Stimulated activated CD4-positive, alpha-beta T cell treated with anti-CD3 and anti-CD28 coated beads, Interleukin-2, amount 100 ng/mL, for 24 hours (primary cell): ENCODE results near the gene RETREG3.

Source experiments
- DNase-seq, 2 donors: peaks; one replicate each; pipeline ENCODE4 v3.0.0-alpha.2; 2020

RETREG3 gene

DNA sequence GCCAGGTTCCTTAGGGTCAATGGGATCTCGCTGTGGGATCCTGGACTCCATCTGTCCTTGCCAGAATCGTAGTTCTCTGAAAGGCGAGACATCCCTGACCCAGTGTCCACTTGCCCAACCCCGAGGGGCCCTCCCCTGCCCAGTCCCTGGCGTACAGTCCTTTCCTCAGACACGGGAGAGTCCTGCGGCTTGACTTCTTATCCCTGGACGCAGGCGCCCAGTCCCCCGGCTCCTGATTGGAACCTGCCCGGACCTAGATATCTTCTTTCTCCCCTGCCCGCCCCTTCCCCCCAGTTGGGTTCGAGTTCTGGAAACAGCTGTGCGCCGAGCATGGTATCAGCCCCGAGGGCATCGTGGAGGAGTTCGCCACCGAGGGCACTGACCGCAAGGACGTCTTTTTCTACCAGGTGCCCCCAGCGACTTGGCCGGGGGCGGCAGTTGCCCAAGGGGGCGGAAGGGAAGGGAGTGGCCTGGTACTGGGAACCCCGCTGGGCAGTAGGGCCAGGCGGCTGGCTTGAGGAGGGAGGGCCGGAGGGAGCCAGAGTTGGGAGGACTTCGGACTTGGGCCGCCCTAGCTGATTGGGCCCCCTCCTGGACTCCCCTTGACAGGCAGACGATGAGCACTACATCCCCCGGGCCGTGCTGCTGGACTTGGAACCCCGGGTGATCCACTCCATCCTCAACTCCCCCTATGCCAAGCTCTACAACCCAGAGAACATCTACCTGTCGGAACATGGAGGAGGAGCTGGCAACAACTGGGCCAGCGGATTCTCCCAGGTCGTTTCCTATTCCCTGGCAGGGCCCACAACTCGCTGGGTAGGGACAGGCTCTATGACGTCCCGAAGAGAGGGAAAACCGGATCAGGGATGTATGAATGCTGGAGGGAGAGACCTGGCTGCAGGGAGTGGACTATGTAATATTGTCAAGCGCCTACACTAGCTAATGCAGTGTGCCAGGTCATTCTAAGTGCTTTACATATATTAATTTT lies 934 bp upstream of the RETREG3 start:
- peak in 1 of 2 donors; percentile 32 for DNase-seq

DNA sequence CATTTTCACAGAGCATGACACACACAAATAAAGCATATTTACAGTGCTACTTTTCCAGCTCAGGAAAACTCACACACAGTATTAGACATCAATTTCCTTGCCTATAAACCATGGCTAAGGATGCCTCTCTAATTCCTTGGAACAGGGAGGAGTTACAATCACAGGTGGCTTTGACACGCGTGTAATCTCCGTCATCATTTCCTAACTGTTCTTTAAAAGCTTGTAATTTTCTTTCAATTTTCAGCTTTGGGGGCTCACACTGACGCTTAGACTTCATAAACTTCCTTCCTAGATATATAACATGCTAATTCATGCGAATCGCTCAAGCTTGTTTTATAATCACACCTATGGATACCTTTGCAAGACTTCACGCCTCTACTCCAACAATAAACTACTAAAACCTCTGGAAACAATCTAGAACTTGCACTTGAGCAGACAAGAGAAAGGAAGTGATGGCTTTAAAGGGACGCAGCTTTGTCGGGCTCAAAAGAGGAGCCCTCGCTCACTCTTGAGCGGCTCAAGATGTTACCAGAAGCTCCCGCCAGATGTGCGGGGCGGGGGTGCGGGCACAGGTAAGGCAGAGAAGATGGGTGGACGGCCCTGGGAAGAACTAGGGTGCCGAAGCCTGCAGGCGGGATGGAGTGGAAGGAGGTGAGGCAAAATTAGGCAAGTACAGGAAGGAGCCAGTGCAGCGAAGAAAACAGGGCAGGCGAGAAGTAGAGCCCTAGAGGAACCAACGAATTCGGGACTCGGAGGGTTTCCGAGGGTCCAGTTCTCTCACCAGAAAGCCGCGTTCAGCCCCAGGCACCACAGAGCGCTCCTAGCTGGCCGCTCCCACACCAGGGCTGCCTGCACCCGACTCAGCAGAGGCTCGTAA lies 631 bp downstream of the RETREG3 start:
- peak in 1 of 2 donors; percentile 43 for DNase-seq

DNA sequence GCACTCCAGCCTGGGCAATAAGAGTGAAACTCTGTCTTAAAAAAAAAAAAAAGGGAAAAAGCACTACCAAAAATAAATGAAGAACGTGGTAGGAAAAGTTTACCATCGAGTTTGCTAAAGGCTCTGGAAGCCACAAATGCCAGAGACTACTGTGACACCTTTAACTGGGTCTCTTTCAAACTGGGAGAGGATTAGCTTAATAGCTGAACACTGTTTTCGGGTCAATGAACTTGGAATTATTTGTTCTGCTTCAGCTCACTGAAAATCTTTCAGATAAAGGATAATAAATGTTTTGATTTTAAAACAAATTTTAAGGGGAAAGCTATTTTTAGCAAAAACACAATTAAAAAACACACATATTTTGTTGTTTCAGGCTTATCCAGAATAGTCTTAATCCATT lies 1.4 kb downstream of the RETREG3 start:
- no peak for DNase-seq

DNA sequence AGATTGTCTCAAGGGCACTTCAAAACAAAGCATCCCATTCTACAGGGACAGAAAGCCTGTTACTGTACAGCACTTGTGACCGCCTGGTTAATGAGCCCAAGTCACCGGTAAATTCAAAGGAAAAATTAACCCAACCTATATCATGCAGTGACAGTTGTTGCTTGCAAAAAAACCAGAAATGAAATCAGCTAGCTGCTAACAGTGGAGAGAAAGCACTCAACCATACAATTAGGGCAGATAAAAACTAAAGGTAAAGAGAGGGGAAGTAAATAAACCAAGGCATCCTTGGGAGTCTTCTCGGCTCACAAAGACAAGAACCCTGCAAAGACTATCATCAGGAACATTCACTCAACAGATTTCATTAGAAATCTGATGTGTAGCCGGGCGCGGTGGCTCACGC lies 5.9 kb downstream of the RETREG3 start:
- DNase-seq, result no peak

DNA sequence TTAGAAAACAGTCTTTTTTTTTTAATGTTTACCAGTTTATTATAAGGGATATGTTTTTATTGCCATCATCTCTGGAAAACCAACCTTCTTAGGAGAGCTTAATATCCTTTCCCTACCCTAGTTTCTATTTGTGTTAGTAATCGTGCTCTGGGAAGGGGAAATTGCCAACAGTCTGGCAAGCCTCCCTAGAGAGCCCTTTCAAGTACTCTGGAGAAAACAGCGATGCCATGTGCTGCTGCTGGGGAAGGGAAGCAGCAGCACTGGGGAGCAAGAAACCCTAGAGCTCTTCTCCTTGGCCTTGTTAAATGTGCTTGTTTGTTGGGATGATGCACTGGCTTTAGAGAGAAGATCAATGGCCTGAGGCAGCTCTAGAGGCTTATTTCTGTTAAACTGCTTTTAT lies 10.3 kb downstream of the RETREG3 start:
- DNase-seq, result no peak

DNA sequence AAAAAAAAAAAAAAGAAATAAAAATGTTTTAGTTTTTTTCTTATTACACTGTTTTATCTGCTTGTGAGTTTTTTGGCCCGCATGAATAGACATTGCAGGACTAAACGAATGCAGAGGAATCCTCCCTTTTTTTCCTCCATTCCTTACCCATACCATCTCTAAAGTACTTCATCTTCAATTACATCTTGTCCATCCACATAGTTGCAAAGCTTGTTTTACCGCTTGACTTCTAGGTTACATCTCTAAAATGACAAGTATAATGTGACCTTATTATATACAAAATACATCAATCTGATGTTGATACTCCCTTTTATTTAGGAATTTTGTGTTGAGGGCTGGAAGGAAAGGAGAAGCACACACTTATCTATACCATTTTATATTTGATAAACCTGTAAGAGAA lies 12.8 kb downstream of the RETREG3 start:
- DNase-seq, result no peak

DNA sequence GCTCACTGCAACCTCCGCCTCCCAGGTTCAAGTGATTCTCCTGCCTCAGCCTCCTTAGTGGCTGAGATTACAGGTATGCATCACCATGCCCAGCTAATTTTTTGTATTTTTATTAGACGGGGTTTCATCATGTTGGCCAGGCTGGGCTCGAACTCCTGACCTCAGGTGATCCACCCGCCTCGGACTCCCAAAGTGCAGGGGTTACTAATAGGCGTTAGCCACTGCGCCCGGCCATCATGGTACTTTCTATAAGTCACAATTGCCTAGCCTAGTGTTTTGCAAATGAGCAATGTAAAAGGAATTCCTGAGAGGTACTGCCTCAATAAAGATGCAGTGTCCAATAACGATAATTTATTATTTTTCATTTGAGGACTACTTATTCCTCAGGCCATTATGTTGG lies 17.8 kb downstream of the RETREG3 start:
- no peak for DNase-seq

DNA sequence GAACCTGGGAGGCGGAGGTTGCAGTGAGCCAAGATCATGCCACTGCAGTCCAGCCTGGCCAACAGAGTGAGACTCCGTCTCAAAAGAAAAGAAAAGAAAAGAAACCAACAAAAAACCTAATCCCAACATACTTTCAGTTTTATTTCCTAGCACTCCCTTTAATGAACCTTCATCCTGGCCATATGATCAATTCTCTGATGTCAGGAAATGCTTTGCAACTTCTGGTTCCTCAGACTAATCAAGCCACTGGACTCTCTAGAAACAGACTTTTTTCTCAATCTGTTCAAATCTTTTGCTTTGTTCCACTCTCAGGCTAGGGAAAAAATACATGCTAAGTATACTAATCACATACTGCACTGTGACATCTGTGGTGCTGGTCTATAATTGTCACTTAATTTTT lies 18.3 kb downstream of the RETREG3 start:
- DNase-seq, result no peak

DNA sequence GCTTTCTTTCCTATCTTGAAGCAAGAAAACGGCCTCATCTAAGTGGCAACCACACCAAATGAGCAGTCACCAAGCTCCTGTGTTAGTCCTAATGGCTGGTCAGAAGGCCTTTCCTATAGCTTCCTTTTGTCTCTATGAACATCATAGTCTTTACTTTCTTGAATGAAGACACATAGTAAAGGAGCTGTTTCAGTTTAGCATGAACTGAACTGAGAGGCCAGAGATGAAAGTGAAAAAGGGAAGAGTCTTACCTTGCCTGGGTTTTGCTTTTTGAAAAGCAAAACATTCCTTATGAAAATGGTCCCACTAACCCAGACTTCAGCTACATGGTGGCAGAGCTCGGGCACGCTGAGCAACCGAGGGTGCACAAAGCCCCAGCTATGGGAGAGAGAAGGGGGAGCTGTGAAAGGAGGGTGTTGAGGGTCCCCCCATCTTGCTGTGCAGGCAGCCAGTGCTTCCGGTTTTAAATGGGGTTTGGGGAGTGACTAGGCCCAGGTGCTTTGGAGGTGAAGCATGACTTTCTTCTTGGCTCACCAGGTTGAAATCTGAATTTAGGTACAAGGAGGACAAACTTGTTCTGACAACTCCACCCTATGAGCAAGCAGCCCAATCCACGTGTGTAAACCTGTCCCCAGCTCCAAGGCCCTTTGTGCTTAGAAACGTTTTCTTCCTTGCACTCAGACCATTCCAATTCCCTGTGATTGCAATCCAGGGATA lies 22.5 kb downstream of the RETREG3 start:
- DNase-seq, result no peak

DNA sequence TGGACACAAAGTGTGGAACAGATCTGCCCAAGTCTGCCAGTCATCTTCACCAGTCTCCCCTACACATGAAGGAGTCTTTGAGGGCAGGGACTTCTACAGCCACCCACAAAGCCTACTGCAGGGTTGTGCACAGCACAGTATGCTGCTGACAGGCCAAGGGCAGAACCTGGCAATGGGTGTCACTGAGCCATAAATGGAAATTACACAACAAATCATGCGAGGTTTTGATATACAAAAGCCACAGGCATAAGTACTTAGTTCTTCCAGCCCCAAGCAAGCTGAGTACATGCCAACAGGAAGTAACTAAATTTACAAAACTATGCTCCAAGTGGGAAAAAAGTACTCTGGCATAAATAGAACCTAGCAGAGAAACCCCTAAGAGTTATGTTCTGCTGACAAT lies 23.8 kb downstream of the RETREG3 start:
- no peak for DNase-seq

DNA sequence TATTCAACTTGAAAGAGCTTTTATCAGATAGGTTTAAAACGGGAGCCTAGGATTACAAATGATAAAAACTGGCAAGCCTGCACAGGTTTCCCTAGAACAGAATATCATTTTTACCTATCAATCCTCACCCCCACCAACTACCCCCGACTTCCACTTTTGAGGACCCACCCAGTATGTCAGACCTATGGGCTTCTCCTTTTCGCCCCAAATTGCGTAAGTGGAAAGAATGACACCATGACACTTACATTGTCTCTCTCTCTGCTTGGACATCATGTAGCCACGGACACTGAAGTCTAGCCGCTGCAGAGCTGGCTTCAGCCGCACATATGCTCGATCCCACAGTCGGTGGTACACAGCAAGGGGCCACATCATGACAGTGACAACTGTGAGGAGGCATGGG lies 24.3 kb downstream of the RETREG3 start:
- DNase-seq, result no peak

DNA sequence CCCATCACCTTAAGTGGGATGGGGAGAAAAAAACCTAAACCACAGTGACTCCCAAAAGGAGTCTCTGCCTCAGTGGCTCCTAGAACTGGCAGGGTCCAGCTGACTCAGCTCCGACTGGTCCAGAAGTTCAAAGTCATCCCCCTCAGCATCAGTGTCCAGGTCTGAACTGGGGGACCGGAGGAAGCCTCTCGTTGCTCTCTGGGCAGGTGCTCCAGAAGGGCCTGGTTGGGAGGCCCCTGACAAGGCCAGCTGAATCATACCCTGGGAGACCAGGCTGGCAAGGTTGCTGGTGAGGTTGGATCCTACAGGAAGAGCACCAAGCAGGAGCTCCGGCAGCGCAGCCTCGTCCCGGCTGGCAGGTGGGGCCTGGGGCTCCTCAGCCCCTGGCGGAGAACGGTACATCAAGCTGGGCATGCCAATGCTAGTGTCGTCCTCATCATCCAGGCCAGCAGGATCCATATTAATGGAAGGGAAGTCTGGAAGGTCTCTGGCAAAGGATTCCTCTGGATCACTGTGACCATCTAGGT lies 27.4 kb downstream of the RETREG3 start:
- no peak for DNase-seq

DNA sequence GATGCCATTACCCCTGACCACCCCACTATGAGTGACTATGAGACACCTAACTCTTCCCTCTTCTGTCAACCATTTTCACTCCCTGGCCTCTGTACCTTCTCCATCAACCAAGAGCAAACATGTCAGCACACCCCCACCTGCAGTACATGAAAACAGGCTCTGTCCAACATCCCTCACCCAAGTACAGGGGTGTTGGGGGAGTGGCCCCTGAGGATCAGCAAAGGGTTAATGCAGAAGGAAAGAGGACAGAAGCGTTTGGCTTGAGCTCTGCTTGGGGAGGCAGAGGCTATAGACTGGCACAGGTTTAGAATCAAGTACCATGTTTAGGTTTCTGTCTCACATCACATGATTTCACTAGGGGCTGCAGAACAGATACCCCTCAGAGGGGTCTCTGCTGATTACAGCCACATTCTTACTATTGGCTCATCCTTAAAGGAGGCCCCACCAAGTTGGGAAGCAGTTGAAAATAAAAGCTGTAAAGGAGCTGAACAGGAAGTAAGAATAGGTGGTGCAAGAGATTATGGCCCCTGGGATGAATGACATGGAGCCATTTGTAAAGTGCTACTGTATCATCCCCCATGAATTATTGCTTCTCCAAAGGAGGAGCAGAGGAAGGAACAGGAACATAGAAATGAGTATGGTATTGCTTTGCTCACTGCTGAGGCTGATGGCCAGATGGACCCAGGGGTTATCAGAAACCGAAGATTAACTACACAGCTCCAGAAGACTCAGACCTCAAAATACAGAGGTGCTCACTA lies 29.2 kb downstream of the RETREG3 start:
- no peak for DNase-seq

DNA sequence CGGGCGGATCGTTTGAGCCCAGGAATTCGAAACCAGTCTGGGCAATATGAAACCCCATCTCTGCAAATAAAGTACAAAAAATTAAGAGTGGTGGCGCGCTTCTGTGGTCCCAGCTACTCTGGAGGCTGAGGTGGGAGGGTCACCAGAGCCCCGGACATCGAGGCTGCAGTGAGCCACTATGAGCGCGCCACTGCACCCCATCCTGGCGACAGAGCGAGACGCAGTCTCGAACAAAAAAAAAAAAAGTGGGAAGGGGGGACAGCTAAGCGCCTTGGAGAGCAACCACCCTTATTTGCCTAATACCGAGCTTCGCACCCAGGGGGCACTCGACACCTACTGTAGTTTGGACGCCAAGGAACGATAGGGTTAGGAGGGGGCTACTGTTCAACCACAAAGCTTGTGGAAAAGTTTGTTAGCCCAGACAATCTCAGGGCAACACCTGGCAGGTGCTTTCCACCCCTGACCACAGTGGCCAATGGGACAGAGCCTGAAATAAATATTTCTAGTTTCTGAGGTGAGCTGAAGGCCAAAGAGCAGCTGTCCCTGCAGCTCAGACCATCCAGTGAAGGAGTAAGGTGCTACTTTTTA lies 30.8 kb downstream of the RETREG3 start:
- DNase-seq, result peak; percentile 82 to 83

DNA sequence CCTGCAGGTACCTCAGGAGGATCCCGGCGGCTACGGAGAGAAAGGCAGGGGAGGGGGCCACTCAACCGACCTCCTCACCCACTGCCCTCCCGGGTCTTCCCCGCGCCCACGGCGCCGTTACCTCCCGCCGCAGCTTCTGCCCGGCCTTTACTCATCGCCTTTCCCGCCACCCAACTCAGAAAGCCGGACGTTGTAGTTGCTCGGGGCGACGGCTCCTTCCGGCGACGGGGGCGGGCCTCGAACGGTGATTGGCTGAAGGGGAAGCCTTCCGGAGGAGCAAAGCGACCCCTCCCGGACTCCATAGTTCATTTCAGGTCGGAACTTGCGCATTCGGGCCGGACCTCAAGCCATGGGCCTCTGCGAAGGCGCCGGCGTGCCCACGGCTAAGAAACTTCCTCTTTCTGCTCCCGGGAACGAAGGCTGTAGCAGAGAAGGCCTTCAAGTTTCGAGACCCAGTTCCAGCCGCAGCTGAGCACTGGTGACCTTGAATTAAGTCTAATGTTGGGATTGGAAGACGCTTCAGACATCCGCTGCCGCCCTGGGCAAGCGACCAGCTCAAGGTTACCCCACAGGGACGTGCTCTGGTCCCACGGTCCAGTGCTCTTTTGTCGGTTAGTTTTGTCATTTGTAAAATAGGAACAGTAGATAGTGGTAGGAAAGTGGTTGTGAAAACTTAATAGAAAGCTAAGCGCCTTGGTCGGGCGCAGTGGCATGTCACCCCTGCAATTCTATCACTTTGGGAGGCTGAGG lies 31.5 kb downstream of the RETREG3 start, which contains the start of gene PSMC3IP:
TSS of gene PSMC3IP (minus strand) at position 198 of the 750 bp plus-strand sequence. CDS start at position 155, 43 bp downstream.
- peak; percentile 95 to 96 for DNase-seq

DNA sequence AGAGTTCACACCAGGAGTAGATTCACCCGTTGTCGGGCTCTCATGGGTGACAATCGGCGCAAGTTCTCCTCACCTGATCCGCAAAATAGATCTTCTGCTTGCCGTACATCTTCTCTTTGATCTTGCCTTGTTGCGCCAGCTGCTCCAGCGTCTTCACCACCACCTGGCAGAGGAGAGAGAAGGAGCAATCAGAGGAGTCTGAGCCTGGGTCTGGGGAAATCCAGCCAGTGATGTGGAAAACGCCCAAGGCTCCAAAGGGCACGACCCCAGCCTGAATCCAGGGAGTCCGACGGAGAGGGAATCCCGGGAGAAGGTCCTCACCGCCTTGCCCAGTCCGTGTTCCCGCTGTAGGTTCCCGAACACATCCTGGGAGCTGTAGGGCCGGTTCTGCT lies 32.0 kb downstream of the RETREG3 start:
- DNase-seq, result peak in 1 of 2 donors; percentile 21

DNA sequence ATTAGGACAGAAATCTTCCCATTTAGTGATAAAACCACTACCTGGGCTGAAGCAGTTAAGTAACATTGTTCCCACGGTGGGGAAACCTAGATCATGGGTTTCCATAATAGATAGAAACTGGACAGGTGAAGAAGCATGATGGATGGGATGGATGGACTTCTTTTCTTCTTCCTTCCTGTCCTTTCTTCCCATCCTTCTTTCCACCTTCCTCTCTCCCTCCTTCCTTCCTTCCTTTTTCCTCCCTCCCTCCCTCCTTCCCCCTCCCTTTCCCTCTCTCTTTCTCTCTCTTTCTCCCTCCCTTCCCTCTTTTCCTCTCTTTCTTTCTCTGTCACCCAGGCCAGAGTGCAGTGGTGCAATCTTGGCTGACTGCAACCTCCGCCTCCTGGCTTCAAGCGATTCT lies 34.7 kb downstream of the RETREG3 start:
- no peak for DNase-seq

DNA sequence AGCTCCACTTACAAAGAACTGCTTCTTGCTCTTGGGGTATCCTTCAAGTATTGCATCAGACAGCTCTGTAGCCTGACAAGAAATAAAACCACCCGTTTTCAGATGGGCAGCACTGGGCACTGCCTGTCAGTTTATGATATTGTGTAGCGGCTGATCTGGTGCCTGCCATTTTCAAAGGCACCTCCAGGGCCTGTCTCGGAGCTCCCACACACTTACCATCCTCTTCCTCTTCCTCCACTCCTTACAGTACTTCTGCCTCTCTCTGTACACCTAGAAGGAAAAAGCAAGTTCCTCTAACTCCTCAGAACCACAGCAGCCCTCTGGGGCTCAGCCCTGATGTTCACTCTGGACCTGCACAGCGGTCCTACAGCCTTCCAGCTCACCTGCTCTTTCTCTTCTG lies 36.1 kb downstream of the RETREG3 start:
- no peak for DNase-seq

DNA sequence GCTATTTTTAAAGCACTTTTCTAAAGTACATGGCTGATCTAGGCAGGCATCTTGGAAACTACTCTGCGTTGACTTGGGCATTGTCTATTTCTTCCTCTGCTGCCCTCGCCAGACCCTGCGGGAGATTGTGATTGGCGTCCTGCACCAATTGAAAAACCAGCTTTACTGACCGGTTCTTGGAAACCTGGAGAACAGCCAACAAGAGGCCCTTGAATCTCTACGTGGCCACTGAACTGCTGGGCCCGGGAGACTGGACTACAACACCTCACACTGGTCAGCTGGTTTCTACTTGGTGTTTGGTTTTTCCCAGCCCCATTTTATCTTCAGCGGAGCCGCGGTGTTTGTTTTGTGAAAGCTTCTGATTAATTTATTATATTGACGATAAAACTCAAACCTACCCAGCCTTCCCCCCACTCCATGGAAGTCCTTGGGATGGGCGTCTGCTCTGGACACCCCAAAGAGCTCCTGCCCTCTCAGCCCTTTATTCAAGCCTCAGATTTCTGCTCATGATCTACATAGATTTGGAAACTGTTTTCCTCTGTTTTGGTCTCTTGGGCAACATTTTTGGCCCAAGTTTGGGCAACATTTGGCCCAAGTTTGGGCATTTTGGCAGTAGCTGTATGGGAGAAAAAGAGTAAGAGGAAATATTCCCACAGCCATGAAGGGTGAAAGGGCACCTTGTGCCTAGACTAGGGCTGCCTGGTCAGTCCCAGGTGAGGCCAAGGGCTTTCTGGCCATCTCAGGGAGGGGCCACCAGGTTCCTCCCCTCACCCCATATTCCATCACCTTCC lies 37.5 kb downstream of the RETREG3 start:
- no peak for DNase-seq
